ENCODE data around the gene SART1.

DNA sequence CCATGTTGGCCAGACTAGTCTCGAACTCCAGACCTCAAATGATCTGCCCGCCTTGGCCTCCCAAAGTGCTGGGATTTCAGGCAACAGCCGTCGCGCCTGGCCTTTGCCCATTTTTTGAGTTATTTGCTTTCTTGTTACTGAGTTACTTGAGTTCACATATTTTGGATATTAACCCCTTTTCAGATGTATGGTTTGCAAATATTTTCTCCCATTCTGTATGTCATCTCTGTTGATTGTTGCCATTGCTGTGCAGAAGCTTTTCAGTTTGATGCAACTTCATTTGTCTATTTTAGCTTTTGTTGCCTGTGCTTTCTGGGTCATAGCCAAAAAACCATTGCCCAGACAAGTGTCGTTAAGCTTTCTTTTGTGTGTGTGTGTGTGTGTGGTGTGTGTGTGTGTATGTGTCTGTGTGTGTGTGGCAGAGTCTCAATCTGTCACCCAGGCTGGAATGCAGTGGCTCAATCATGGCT, 9.4 kb upstream of the SART1 start:
- TF ChIP-seq, protein P1, sequence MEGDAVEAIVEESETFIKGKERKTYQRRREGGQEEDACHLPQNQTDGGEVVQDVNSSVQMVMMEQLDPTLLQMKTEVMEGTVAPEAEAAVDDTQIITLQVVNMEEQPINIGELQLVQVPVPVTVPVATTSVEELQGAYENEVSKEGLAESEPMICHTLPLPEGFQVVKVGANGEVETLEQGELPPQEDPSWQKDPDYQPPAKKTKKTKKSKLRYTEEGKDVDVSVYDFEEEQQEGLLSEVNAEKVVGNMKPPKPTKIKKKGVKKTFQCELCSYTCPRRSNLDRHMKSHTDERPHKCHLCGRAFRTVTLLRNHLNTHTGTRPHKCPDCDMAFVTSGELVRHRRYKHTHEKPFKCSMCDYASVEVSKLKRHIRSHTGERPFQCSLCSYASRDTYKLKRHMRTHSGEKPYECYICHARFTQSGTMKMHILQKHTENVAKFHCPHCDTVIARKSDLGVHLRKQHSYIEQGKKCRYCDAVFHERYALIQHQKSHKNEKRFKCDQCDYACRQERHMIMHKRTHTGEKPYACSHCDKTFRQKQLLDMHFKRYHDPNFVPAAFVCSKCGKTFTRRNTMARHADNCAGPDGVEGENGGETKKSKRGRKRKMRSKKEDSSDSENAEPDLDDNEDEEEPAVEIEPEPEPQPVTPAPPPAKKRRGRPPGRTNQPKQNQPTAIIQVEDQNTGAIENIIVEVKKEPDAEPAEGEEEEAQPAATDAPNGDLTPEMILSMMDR (IDR thresholded peaks at IDR 0.05; ENCODE audit: insufficient read depth, low read depth, low read length): no peak
- TF ChIP-seq EZH2 (IDR thresholded peaks at IDR 0.05; ENCODE audit: insufficient read depth, low read length): no peak
